Activated CD8-positive, alpha-beta memory T cell treated with anti-CD3 and anti-CD28 coated beads for 36 hours (primary cell): ENCODE measurements around the gene PCED1B. TPM values are rescaled to one million over a fixed set of nuclear protein-coding genes. Genes with fewer than 3 reads are reported as not detected.
"Not testable (repeated sequence)": the region's sequence is repeated elsewhere in the genome, so short reads cannot be mapped to it uniquely, and the experiment has no call there.

Experiments used
- CTCF ChIA-PET: fragments of 350-600 bp; sonication (Branson Sonifier 250); formaldehyde crosslinking; loops from one replicate; lab custom pipeline; 2021; ENCODE audit warnings: antibody characterized with exemption; lab: Charles Lee
- POLR2A ChIA-PET: fragments of 350-600 bp; sonication (Branson Sonifier 250); formaldehyde crosslinking; loops from one replicate; lab custom pipeline; 2021; ENCODE audit warnings: antibody characterized with exemption; lab: Charles Lee
- total RNA-seq, 2 experiments: library from RNA; stranded (reverse); gene quantifications; one replicate each; pipeline ENCODE4 v1.2.3, GENCODE V29; 2021

The PCED1B gene
- total RNA-seq, 2 experiments from 2014 or later = 79.8 to 86.5 TPM

GRCh38 chr12:47107926-47108325, 28.5 kb downstream of the PCED1B start:
- ChIA-PET CTCF (no interaction called here), POLR2A (no interaction called here)

- CTCF ChIA-PET = no interaction called here
- POLR2A ChIA-PET = no interaction called here
Measured at GRCh38 chr12:47110011-47110541, 30.7 kb downstream of the PCED1B start.

GRCh38 chr12:47110718-47111391, 31.4 kb downstream of the PCED1B start:
- POLR2A ChIA-PET = no interaction called here
- CTCF ChIA-PET = interaction anchor here (0.6 kb wide), 1 partner anchor 24 kb away, joined by 4 read pairs; no protein-coding TSS in a partner anchor

DNA sequence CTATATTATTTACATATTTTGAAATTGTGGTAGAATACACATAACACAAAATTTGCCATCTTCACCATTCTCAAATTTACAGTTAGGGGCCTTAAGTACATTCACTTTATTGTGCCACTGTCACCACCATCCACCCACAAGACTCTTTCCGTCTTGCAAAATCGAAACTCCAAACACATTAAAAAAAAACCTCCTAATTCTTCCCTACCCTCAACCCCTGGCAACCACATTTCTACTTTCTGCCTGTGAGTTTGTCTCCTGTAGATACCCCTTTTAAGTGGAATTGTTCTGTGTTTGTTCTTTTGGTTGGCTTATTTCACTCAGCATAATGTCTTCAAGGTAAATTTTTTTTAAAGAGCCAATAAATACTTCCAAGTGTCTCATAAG, 32.0 kb downstream of the PCED1B start:
- ChIA-PET CTCF (no interaction called here), POLR2A (interaction anchor here (1.3 kb wide), 1 partner anchor 96 kb away, joined by 4 read pairs; no protein-coding TSS in a partner anchor)

GRCh38 chr12:47111854-47112253, 32.4 kb downstream of the PCED1B start:
- ChIA-PET CTCF (no interaction called here), POLR2A (interaction anchor here (1.3 kb wide), 1 partner anchor 95 kb away, joined by 4 read pairs; no protein-coding TSS in a partner anchor)

- ChIA-PET CTCF (no interaction called here), POLR2A (interaction anchor here (1.3 kb wide), 1 partner anchor 95 kb away, joined by 4 read pairs; no protein-coding TSS in a partner anchor)
Measured at GRCh38 chr12:47112679-47113078, 33.3 kb downstream of the PCED1B start.

GRCh38 chr12:47114481-47114892, 35.1 kb downstream of the PCED1B start:
- ChIA-PET POLR2A (no interaction called here), CTCF (no interaction called here)

- POLR2A ChIA-PET, CTCF ChIA-PET: not testable (repeated sequence)
Measured at GRCh38 chr12:47117305-47117704, 37.9 kb downstream of the PCED1B start.

- CTCF ChIA-PET = interaction anchor here (0.9 to 1.1 kb wide), 2 partner anchors 36 to 87 kb away, joined by 3 read pairs; no protein-coding TSS in a partner anchor
Measured at GRCh38 chr12:47120736-47121135, 41.3 kb downstream of the PCED1B start.

DNA sequence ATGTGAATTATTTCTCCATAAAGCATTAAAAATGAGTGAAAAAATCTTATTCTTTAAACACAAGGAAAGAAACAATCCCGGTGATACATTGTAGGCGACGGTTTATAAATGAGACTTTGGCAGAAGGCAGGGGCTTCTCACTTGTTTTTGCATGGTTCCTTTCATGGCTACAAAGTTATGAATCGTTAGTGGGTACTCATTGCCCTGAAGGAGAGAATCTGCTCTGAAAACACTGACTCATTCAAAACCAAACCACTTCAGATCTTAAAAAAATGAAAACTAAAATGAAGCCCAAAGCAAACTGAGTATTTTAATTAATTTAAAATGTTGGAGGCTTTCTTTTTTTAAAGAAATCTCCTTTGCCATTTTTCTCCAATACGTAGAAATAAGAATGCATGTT, 41.7 kb downstream of the PCED1B start:
- POLR2A ChIA-PET = interaction anchor here (1.0 kb wide), 1 partner anchor 95 kb away, joined by 3 read pairs; no protein-coding TSS in a partner anchor
- CTCF ChIA-PET = interaction anchor here (0.9 to 1.1 kb wide), 2 partner anchors 36 to 86 kb away, joined by 3 read pairs; no protein-coding TSS in a partner anchor

More at GRCh38 chr12:47120736-47121135, 41.3 kb downstream of the PCED1B start:
- POLR2A ChIA-PET = interaction anchor here (1.0 kb wide), 1 partner anchor 96 kb away, joined by 3 read pairs; no protein-coding TSS in a partner anchor

DNA sequence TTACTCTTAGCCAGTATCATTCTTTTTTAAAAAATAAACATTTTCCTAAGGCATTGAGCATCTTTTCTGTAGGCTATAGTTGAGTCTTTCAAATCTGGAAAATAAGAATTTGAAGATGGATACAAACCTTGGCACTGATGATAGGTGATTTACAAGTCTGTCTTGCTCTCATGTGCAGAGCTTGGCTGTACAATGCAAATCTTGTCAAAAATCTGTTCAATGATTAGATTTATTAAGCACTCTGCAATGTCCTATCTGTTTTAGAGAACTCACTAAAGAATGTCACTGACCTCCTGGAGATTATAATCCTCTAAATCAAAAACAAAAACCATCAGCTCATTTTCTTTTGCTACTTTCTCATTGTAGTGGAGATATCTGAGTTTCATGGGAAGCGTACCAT, 43.2 kb downstream of the PCED1B start:
- ChIA-PET POLR2A (no interaction called here), CTCF (no interaction called here)

GRCh38 chr12:47123730-47124129, 44.3 kb downstream of the PCED1B start:
- POLR2A ChIA-PET = no interaction called here
- CTCF ChIA-PET = no interaction called here

- ChIA-PET POLR2A (no interaction called here), CTCF (no interaction called here)
Measured at GRCh38 chr12:47124451-47124850, 45.0 kb downstream of the PCED1B start.

GRCh38 chr12:47126246-47126645, 46.8 kb downstream of the PCED1B start:
- ChIA-PET POLR2A (no interaction called here), CTCF (no interaction called here)

- CTCF ChIA-PET = no interaction called here
- POLR2A ChIA-PET = interaction anchor here (0.6 kb wide), 1 partner anchor 81 kb away, joined by 3 read pairs; no protein-coding TSS in a partner anchor
Measured at GRCh38 chr12:47131011-47131410, 51.6 kb downstream of the PCED1B start.

- ChIA-PET CTCF (interaction anchor here (1.3 kb wide), 1 partner anchor 11 kb away, joined by 3 read pairs; no protein-coding TSS in a partner anchor), POLR2A (no interaction called here)
Measured at GRCh38 chr12:47134005-47134404, 54.6 kb downstream of the PCED1B start.

GRCh38 chr12:47135578-47135977, 56.2 kb downstream of the PCED1B start:
- CTCF ChIA-PET = no interaction called here

GRCh38 chr12:47139000-47139681, 59.7 kb downstream of the PCED1B start:
- CTCF ChIA-PET = no interaction called here

More at GRCh38 chr12:47135578-47135977, 56.2 kb downstream of the PCED1B start:
- POLR2A ChIA-PET = no interaction called here

DNA sequence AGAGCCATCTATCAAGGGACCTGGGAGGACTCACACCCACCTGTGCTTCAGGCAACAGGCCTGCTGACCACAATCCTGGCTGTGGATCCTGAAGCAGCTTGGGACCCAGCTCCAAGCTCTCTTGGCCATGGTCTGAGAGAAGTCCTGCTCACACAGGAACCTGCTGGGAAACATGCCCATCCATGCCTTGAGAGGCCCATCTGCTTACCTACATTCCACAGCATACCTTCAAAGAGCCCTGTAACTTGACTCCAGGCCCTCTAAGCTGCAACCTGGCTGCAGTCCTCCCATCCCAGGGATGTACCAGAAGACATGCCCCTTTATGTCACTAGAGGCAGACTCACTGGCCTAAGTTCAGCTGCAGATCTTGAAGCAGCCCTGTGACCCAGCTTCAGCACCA, 62.0 kb downstream of the PCED1B start:
- POLR2A ChIA-PET = no interaction called here
- CTCF ChIA-PET = no interaction called here

More at GRCh38 chr12:47139000-47139681, 59.7 kb downstream of the PCED1B start:
- POLR2A ChIA-PET = no interaction called here

DNA sequence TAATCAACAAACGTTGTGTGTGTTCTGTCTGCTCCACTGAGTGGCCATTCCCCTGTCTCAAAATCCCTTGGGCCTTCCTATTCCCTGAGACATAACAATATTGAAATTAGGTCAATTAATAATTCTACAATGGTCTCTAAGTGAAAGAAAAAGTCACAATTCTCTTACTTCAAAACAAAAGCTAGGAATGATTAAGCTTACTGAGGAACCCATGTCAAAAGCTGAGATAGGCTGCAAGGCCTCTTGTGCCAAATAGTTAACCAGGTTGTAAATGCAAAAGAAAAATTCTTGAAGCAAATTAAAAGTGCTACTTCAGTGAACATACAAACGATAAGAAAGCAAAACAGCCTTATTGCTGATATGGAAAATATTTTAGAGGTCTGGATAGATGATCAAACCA, 65.3 kb downstream of the PCED1B start:
- CTCF ChIA-PET = interaction anchor here (1.1 kb wide), 1 partner anchor 12 kb away, joined by 3 read pairs; no protein-coding TSS in a partner anchor
- POLR2A ChIA-PET = no interaction called here
